ENCODE measurements around the gene ASB3. TPM values are rescaled to one million over a fixed set of nuclear protein-coding genes. Genes with fewer than 3 reads are reported as not detected.

The ASB3 gene
- total RNA-seq, 1 experiment from 2014 or later, result 12.9 TPM

GRCh38 chr2:53695575-53695974 is 91.2 kb downstream of the ASB3 start:
- no peaks in the 10 kb centered on the region for H3K27me3 ChIP-seq (ENCODE audit: control insufficient read depth, insufficient read depth, low read length)
- H3K4me3 ChIP-seq (ENCODE audit: low read depth in 2 of 2, low read length in 2 of 2), result no peak overlapping the region
- H3K27ac ChIP-seq (ENCODE audit: low read length), result no peak overlapping the region
- no peak for ATAC-seq
- no peaks in the 10 kb centered on the region for H3K9me3 ChIP-seq (ENCODE audit: control insufficient read depth, insufficient read depth, low read depth, low read length)
- ChIA-PET CTCF (no interaction called here), POLR2A (no interaction called here)
- in situ Hi-C loops (cut with HindIII; ENCODE audit: low pct_unique_long_range_greater_than_20kb, low sequenced_read_pairs), result no loop called here
- TF ChIP-seq SIN3A (IDR thresholded peaks at IDR 0.05; ENCODE audit: borderline replicate concordance, insufficient read depth, low read depth, low read length) (no peak), REST (IDR thresholded peaks at IDR 0.05; ENCODE audit: insufficient read depth in 1 of 2, low read depth in 2 of 2, low read length in 1 of 2) (no peak), POLR2AphosphoS5 (IDR thresholded peaks at IDR 0.05; ENCODE audit: low read depth, low read length) (no peak), TCF7L2 (IDR thresholded peaks at IDR 0.05; ENCODE audit: low read depth, low read length) (no peak), CTCF (IDR thresholded peaks at IDR 0.05) (no peak)
- no peak for DNase-seq (ENCODE audit: low read depth, low spot score)
- intact Hi-C loops (cut with micrococcal nuclease; ENCODE audit: unreplicated experiment), result no loop called here
- BruUV-seq (replicated peaks), result no TSS peak
- H3K4me1 ChIP-seq (ENCODE audit: control insufficient read depth, insufficient read depth, low read length), result no peaks in the 10 kb centered on the region
- no peaks in the 10 kb centered on the region for H3K36me3 ChIP-seq (ENCODE audit: control insufficient read depth, insufficient read depth, low read length)

- no peaks in the 10 kb centered on the region for H3K36me3 ChIP-seq (ENCODE audit: control insufficient read depth, insufficient read depth, low read length)
- no peak for TF ChIP-seq REST (IDR thresholded peaks at IDR 0.05; ENCODE audit: insufficient read depth in 1 of 2, low read depth in 2 of 2, low read length in 1 of 2)
- TF ChIP-seq POLR2AphosphoS5 (IDR thresholded peaks at IDR 0.05; ENCODE audit: low read depth, low read length), result no peak
- no peak for TF ChIP-seq TCF7L2 (IDR thresholded peaks at IDR 0.05; ENCODE audit: low read depth, low read length)
- TF ChIP-seq CTCF (IDR thresholded peaks at IDR 0.05), result no peak
- no peak for TF ChIP-seq SIN3A (IDR thresholded peaks at IDR 0.05; ENCODE audit: borderline replicate concordance, insufficient read depth, low read depth, low read length)
- no peak for DNase-seq (ENCODE audit: low read depth, low spot score)
- intact Hi-C loops (cut with micrococcal nuclease; ENCODE audit: unreplicated experiment), result no loop called here
- no peak overlapping the region for H3K4me3 ChIP-seq (ENCODE audit: low read depth in 2 of 2, low read length in 2 of 2)
- in situ Hi-C loops (cut with HindIII; ENCODE audit: low pct_unique_long_range_greater_than_20kb, low sequenced_read_pairs), result no loop called here
- ChIA-PET CTCF (no interaction called here), POLR2A (no interaction called here)
- no peak for ATAC-seq
- no peaks in the 10 kb centered on the region for H3K4me1 ChIP-seq (ENCODE audit: control insufficient read depth, insufficient read depth, low read length)
- H3K9me3 ChIP-seq (ENCODE audit: control insufficient read depth, insufficient read depth, low read depth, low read length), result no peaks in the 10 kb centered on the region
- no TSS peak for BruUV-seq (replicated peaks)
- H3K27ac ChIP-seq (ENCODE audit: low read length), result no peak overlapping the region
- no peaks in the 10 kb centered on the region for H3K27me3 ChIP-seq (ENCODE audit: control insufficient read depth, insufficient read depth, low read length)
Measured at GRCh38 chr2:53694096-53694771, 92.5 kb downstream of the ASB3 start.

All from Panc1 (cell line).